WTC11 (cell line): Measurements from ENCODE around the gene RHOBTB1. TPM values are rescaled to one million over a fixed set of nuclear protein-coding genes. Genes with fewer than 3 reads are reported as not detected.

Experiments used
- ATAC-seq: fragments of 200-7000 bp; cut with Tn5 transposase; 2 replicates; pipeline ENCODE4 v1.10.0; 2021; ENCODE audit warnings: mild to moderate bottlenecking, moderate library complexity
- CTCF ChIA-PET: fragments of 300-600 bp; sonication (Branson Sonifier 250); formaldehyde crosslinking; loops from one replicate; lab custom pipeline; 2021; ENCODE audit warnings: antibody characterized with exemption; lab: Charles Lee
- POLR2A ChIA-PET: fragments of 350-600 bp; sonication (Branson Sonifier 250); formaldehyde crosslinking; loops from one replicate; lab custom pipeline; 2021; ENCODE audit warnings: antibody characterized with exemption; lab: Charles Lee
- DNase-seq: peaks from one replicate; pipeline ENCODE4 v3.0.0; 2021; ENCODE audit warnings: low spot score
- H3K27ac Mint-ChIP-seq: 2 replicates; pipeline ENCODE4 v1.8.0; 2021; ENCODE audit warnings: mixed read lengths
- H3K27me3 Mint-ChIP-seq: 2 replicates; pipeline ENCODE4 v1.8.0; 2021; ENCODE audit warnings: low read depth, mild to moderate bottlenecking, moderate library complexity, mixed read lengths
- H3K36me3 Mint-ChIP-seq: 2 replicates; pipeline ENCODE4 v1.8.0; 2021; ENCODE audit warnings: mixed read lengths
- H3K4me1 Mint-ChIP-seq: 2 replicates; pipeline ENCODE4 v1.8.0; 2022; ENCODE audit warnings: mixed read lengths
- H3K4me3 Mint-ChIP-seq: 2 replicates; pipeline ENCODE4 v1.8.0; 2021; ENCODE audit warnings: mild to moderate bottlenecking, moderate library complexity, mixed read lengths
- H3K9me3 Mint-ChIP-seq: 2 replicates; pipeline ENCODE4 v1.8.0; 2021; ENCODE audit warnings: mixed read lengths
- E2F4 ChIP-seq: sonication (generic); formaldehyde crosslinking; IDR thresholded peaks from 2 replicates; pipeline ENCODE4 v1.8.1; 2022; ENCODE audit warnings: low read depth, mild to moderate bottlenecking, moderate library complexity, missing genetic modification reagents, borderline replicate concordance
- ETV6 ChIP-seq: sonication (generic); formaldehyde crosslinking; IDR thresholded peaks from 2 replicates; pipeline ENCODE4 v1.8.1; 2022; ENCODE audit warnings: mild to moderate bottlenecking, missing genetic modification reagents
- FOXP1 ChIP-seq: sonication (generic); formaldehyde crosslinking; IDR thresholded peaks from 2 replicates; pipeline ENCODE4 v1.8.0; 2022; ENCODE audit warnings: missing genetic modification reagents, mild to moderate bottlenecking, moderate library complexity, borderline replicate concordance
- NFE2L1 ChIP-seq: sonication (generic); formaldehyde crosslinking; IDR thresholded peaks from 2 replicates; pipeline ENCODE4 v1.8.1; 2023; ENCODE audit warnings: missing genetic modification reagents
- NR3C1 ChIP-seq: sonication (generic); formaldehyde crosslinking; conservative IDR thresholded peaks from 2 replicates; pipeline ENCODE4 v1.8.1; 2023; ENCODE audit warnings: low read depth, mild to moderate bottlenecking, missing genetic modification reagents
- OVOL2 ChIP-seq: fragments of 250-450 bp; sonication (Bioruptor Pico); IDR thresholded peaks from 2 replicates; pipeline ENCODE4 v1.9.0; 2021; ENCODE audit warnings: mild to moderate bottlenecking, borderline replicate concordance
- SMAD4 ChIP-seq: sonication (generic); formaldehyde crosslinking; IDR thresholded peaks from 2 replicates; pipeline ENCODE4 v1.8.0; 2022; ENCODE audit warnings: mild to moderate bottlenecking, missing genetic modification reagents
- SOX15 ChIP-seq: fragments of 250-450 bp; sonication (Bioruptor Pico); IDR thresholded peaks from 2 replicates; pipeline ENCODE4 v1.9.0; 2021; ENCODE audit warnings: mild to moderate bottlenecking
- TCF7 ChIP-seq: sonication (generic); formaldehyde crosslinking; IDR thresholded peaks from 2 replicates; pipeline ENCODE4 v1.8.0; 2022; ENCODE audit warnings: mild to moderate bottlenecking, low read depth, missing genetic modification reagents, moderate library complexity
- TEAD4 ChIP-seq: sonication (generic); formaldehyde crosslinking; IDR thresholded peaks from 2 replicates; pipeline ENCODE4 v1.8.0; 2022; ENCODE audit warnings: mild to moderate bottlenecking, missing genetic modification reagents
- TP53 ChIP-seq: sonication (generic); formaldehyde crosslinking; IDR thresholded peaks from 2 replicates; pipeline ENCODE4 v1.8.1; 2023; ENCODE audit warnings: mild to moderate bottlenecking, missing genetic modification reagents
- ZNF219 ChIP-seq: sonication (generic); formaldehyde crosslinking; IDR thresholded peaks from 2 replicates; pipeline ENCODE4 v1.8.0; 2023; ENCODE audit warnings: missing genetic modification reagents, mild to moderate bottlenecking, borderline replicate concordance
- ZNF263 ChIP-seq: sonication (generic); formaldehyde crosslinking; IDR thresholded peaks from 2 replicates; pipeline ENCODE4 v1.8.1; 2022; ENCODE audit warnings: low read depth, mild to moderate bottlenecking, moderate library complexity, missing genetic modification reagents
- ZNF281 ChIP-seq: sonication (generic); formaldehyde crosslinking; IDR thresholded peaks from 2 replicates; pipeline ENCODE4 v1.8.0; 2023; ENCODE audit warnings: mild to moderate bottlenecking, missing genetic modification reagents
- ZNF425 ChIP-seq: fragments of 250-450 bp; sonication (Bioruptor Pico); conservative IDR thresholded peaks from 2 replicates; pipeline ENCODE4 v1.9.0; 2021; ENCODE audit warnings: mild to moderate bottlenecking
- total RNA-seq: library from RNA; stranded (reverse); gene quantifications from 3 replicates; pipeline ENCODE4 v1.2.3, GENCODE V29; 2021
- TF ChIP-seq, protein P1 (sequence below): sonication (generic); formaldehyde crosslinking; IDR thresholded peaks from 2 replicates; pipeline ENCODE4 v1.8.1; 2023; ENCODE audit warnings: mild to moderate bottlenecking, missing genetic modification reagents, borderline replicate concordance
- TF ChIP-seq, protein P2 (sequence below): sonication (generic); formaldehyde crosslinking; IDR thresholded peaks from 2 replicates; pipeline ENCODE4 v1.8.0; 2023; ENCODE audit warnings: missing genetic modification reagents, mild to moderate bottlenecking, borderline replicate concordance
- TF ChIP-seq, protein P3 (sequence below): sonication (generic); formaldehyde crosslinking; IDR thresholded peaks from 2 replicates; pipeline ENCODE4 v1.8.1; 2023; ENCODE audit warnings: mild to moderate bottlenecking, missing genetic modification reagents

RHOBTB1 gene
- total RNA-seq, 1 experiment from 2014 or later, result 6.9 TPM

GRCh38 chr10:60944058-60944909 lies at the start of gene RHOBTB1 (continued):
- TF ChIP-seq, protein P1, sequence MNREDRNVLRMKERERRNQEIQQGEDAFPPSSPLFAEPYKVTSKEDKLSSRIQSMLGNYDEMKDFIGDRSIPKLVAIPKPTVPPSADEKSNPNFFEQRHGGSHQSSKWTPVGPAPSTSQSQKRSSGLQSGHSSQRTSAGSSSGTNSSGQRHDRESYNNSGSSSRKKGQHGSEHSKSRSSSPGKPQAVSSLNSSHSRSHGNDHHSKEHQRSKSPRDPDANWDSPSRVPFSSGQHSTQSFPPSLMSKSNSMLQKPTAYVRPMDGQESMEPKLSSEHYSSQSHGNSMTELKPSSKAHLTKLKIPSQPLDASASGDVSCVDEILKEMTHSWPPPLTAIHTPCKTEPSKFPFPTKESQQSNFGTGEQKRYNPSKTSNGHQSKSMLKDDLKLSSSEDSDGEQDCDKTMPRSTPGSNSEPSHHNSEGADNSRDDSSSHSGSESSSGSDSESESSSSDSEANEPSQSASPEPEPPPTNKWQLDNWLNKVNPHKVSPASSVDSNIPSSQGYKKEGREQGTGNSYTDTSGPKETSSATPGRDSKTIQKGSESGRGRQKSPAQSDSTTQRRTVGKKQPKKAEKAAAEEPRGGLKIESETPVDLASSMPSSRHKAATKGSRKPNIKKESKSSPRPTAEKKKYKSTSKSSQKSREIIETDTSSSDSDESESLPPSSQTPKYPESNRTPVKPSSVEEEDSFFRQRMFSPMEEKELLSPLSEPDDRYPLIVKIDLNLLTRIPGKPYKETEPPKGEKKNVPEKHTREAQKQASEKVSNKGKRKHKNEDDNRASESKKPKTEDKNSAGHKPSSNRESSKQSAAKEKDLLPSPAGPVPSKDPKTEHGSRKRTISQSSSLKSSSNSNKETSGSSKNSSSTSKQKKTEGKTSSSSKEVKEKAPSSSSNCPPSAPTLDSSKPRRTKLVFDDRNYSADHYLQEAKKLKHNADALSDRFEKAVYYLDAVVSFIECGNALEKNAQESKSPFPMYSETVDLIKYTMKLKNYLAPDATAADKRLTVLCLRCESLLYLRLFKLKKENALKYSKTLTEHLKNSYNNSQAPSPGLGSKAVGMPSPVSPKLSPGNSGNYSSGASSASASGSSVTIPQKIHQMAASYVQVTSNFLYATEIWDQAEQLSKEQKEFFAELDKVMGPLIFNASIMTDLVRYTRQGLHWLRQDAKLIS (CRISPR knock-in tag), result no peak
- TF ChIP-seq ZNF425 (CRISPR knock-in tag), result no peak
- TF ChIP-seq, protein P2, sequence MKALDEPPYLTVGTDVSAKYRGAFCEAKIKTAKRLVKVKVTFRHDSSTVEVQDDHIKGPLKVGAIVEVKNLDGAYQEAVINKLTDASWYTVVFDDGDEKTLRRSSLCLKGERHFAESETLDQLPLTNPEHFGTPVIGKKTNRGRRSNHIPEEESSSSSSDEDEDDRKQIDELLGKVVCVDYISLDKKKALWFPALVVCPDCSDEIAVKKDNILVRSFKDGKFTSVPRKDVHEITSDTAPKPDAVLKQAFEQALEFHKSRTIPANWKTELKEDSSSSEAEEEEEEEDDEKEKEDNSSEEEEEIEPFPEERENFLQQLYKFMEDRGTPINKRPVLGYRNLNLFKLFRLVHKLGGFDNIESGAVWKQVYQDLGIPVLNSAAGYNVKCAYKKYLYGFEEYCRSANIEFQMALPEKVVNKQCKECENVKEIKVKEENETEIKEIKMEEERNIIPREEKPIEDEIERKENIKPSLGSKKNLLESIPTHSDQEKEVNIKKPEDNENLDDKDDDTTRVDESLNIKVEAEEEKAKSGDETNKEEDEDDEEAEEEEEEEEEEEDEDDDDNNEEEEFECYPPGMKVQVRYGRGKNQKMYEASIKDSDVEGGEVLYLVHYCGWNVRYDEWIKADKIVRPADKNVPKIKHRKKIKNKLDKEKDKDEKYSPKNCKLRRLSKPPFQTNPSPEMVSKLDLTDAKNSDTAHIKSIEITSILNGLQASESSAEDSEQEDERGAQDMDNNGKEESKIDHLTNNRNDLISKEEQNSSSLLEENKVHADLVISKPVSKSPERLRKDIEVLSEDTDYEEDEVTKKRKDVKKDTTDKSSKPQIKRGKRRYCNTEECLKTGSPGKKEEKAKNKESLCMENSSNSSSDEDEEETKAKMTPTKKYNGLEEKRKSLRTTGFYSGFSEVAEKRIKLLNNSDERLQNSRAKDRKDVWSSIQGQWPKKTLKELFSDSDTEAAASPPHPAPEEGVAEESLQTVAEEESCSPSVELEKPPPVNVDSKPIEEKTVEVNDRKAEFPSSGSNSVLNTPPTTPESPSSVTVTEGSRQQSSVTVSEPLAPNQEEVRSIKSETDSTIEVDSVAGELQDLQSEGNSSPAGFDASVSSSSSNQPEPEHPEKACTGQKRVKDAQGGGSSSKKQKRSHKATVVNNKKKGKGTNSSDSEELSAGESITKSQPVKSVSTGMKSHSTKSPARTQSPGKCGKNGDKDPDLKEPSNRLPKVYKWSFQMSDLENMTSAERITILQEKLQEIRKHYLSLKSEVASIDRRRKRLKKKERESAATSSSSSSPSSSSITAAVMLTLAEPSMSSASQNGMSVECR, result peak; percentile 75; the same call in 1 of the 2 replicates
- TF ChIP-seq ZNF281 (CRISPR knock-in tag), result no peak
- no peak for TF ChIP-seq OVOL2 (CRISPR knock-in tag)

- H3K27me3 Mint-ChIP-seq, result no peaks in the 10 kb centered on the region
- ATAC-seq (no peak), DNase-seq (no peak)
- TF ChIP-seq TP53 (no peak), OVOL2 (CRISPR knock-in tag) (no peak), SOX15 (CRISPR knock-in tag) (no peak), SMAD4 (CRISPR knock-in tag) (no peak), NR3C1 (CRISPR knock-in tag) (no peak), NFE2L1 (no peak), TEAD4 (CRISPR knock-in tag) (no peak), E2F4 (CRISPR knock-in tag) (no peak), ETV6 (CRISPR knock-in tag) (no peak), TCF7 (CRISPR knock-in tag) (no peak), ZNF263 (no peak), FOXP1 (CRISPR knock-in tag) (no peak), ZNF219 (no peak)
- TF ChIP-seq, protein P3, sequence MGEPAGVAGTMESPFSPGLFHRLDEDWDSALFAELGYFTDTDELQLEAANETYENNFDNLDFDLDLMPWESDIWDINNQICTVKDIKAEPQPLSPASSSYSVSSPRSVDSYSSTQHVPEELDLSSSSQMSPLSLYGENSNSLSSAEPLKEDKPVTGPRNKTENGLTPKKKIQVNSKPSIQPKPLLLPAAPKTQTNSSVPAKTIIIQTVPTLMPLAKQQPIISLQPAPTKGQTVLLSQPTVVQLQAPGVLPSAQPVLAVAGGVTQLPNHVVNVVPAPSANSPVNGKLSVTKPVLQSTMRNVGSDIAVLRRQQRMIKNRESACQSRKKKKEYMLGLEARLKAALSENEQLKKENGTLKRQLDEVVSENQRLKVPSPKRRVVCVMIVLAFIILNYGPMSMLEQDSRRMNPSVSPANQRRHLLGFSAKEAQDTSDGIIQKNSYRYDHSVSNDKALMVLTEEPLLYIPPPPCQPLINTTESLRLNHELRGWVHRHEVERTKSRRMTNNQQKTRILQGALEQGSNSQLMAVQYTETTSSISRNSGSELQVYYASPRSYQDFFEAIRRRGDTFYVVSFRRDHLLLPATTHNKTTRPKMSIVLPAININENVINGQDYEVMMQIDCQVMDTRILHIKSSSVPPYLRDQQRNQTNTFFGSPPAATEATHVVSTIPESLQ (CRISPR knock-in tag), result no peak
- H3K4me1 Mint-ChIP-seq, result peaks cover 5% of the 10 kb centered on the region; the same call in 1 of the 2 replicates
- CTCF ChIA-PET, result no interaction called here
- no peak overlapping the region for H3K4me3 Mint-ChIP-seq
- no peak overlapping the region for H3K27ac Mint-ChIP-seq
- H3K9me3 Mint-ChIP-seq, result peaks cover 14% of the 10 kb centered on the region
- POLR2A ChIA-PET, result no interaction called here
- H3K36me3 Mint-ChIP-seq, result peaks cover 3% of the 10 kb centered on the region; the same call in 1 of the 2 replicates
Observed at GRCh38 chr10:60992636-60993035, 48.7 kb upstream of the RHOBTB1 start.
